HEK293T (cell line): ENCODE data around the gene LNPEP.

ENCODE experiments used
- CTCF ChIA-PET: fragments of 350-600 bp; formaldehyde crosslinking; extraction: SDS; loops from one replicate; lab custom pipeline; 2021; ENCODE audit warnings: antibody characterized with exemption, inconsistent platforms; lab: Yijun Ruan, JAX
- POLR2A ChIA-PET: fragments of 350-600 bp; formaldehyde crosslinking; extraction: SDS; loops from one replicate; lab custom pipeline; 2020; ENCODE audit warnings: antibody characterized with exemption, inconsistent platforms; lab: Yijun Ruan, JAX
- DNase-seq: peaks from one replicate; pipeline ENCODE4 v3.0.0; 2012; ENCODE audit warnings: mixed read lengths; ENCODE audit errors: extremely low spot score
- ARNT ChIP-seq: fragments of 450-650 bp; IDR thresholded peaks from 2 replicates; pipeline ENCODE4 v1.6.1; 2017; ENCODE audit warnings: mild to moderate bottlenecking
- BHLHE40 ChIP-seq: fragments of 450-650 bp; IDR thresholded peaks from 2 replicates; pipeline ENCODE4 v1.6.1; 2016; ENCODE audit warnings: mild to moderate bottlenecking, moderate library complexity, borderline replicate concordance
- CTBP1 ChIP-seq: fragments of 450-650 bp; IDR thresholded peaks from 2 replicates; pipeline ENCODE4 v1.6.1; 2016; ENCODE audit warnings: borderline replicate concordance
- ELF4 ChIP-seq: fragments of 450-650 bp; IDR thresholded peaks from 2 replicates; pipeline ENCODE4 v1.6.1; 2017; ENCODE audit warnings: antibody characterized with exemption
- FOXA1 ChIP-seq: fragments of 450-650 bp; IDR thresholded peaks from 2 replicates; pipeline ENCODE4 v1.6.1; 2016; ENCODE audit warnings: mild to moderate bottlenecking
- FOXK2 ChIP-seq: fragments of 450-650 bp; IDR thresholded peaks from 2 replicates; pipeline ENCODE4 v1.6.1; 2016; ENCODE audit warnings: mild to moderate bottlenecking
- FOXM1 ChIP-seq: fragments of 450-650 bp; IDR thresholded peaks from 2 replicates; pipeline ENCODE4 v1.6.1; 2017; ENCODE audit warnings: mild to moderate bottlenecking, borderline replicate concordance
- HDGF ChIP-seq: fragments of 450-650 bp; IDR thresholded peaks from 2 replicates; pipeline ENCODE4 v1.6.1; 2017; ENCODE audit warnings: antibody characterized with exemption, borderline replicate concordance
- L3MBTL2 ChIP-seq: fragments of 450-650 bp; conservative IDR thresholded peaks from 2 replicates; pipeline ENCODE4 v1.6.1; 2016; ENCODE audit warnings: mild to moderate bottlenecking
- LEF1 ChIP-seq: fragments of 450-650 bp; IDR thresholded peaks from 2 replicates; pipeline ENCODE4 v1.6.1; 2017; ENCODE audit warnings: mild to moderate bottlenecking, borderline replicate concordance
- NFRKB ChIP-seq: fragments of 450-650 bp; IDR thresholded peaks from 2 replicates; pipeline ENCODE4 v1.6.1; 2016; ENCODE audit warnings: mild to moderate bottlenecking, moderate library complexity
- SP1 ChIP-seq: fragments of 450-650 bp; IDR thresholded peaks from 2 replicates; pipeline ENCODE4 v1.6.1; 2017
- SUZ12 ChIP-seq: fragments of 450-650 bp; IDR thresholded peaks from 2 replicates; pipeline ENCODE4 v1.6.1; 2016; ENCODE audit warnings: mild to moderate bottlenecking
- TARDBP ChIP-seq: fragments of 450-650 bp; IDR thresholded peaks from 2 replicates; pipeline ENCODE4 v1.6.1; 2016
- ZNF384 ChIP-seq: fragments of 450-650 bp; IDR thresholded peaks from 2 replicates; pipeline ENCODE4 v1.6.1; 2016
- TF ChIP-seq, protein P1 (sequence below): fragments of 450-650 bp; IDR thresholded peaks from 2 replicates; pipeline ENCODE4 v1.6.1; 2016

LNPEP gene

DNA sequence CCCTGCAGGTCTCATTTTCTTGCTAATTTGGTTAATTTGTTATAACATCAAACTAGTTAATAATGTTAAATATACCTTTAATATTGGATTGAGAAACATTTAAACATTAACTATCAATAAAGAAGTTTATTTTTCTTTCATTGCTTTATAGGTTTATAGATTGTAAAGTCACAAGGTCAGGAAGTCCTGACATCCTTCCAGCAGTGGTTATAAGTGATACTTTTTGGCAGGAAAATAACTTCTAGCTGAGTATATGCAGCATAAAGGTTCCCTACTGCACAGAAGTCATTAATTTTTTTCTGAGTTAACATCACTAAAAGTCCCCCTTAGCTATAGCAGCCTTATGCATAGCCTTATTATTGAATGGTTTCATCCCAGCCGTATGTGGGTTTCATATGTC is 85.5 kb downstream of the LNPEP start:
- ChIA-PET CTCF (interaction anchor here (0.7 to 0.8 kb wide), 2 partner anchors 11 to 24 kb away, joined by 3 to 4 read pairs; no protein-coding TSS in a partner anchor), POLR2A (no interaction called here)
- DNase-seq: no peak
- no peak for TF ChIP-seq TARDBP
- no peak for TF ChIP-seq SUZ12
- TF ChIP-seq NFRKB: no peak
- no peak for TF ChIP-seq SP1
- TF ChIP-seq, protein P1, sequence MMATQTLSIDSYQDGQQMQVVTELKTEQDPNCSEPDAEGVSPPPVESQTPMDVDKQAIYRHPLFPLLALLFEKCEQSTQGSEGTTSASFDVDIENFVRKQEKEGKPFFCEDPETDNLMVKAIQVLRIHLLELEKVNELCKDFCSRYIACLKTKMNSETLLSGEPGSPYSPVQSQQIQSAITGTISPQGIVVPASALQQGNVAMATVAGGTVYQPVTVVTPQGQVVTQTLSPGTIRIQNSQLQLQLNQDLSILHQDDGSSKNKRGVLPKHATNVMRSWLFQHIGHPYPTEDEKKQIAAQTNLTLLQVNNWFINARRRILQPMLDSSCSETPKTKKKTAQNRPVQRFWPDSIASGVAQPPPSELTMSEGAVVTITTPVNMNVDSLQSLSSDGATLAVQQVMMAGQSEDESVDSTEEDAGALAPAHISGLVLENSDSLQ: no peak
- TF ChIP-seq FOXA1: no peak
- no peak for TF ChIP-seq CTBP1
- no peak for TF ChIP-seq ZNF384
- no peak for TF ChIP-seq ARNT
- no peak for TF ChIP-seq L3MBTL2
- no peak for TF ChIP-seq ELF4
- TF ChIP-seq HDGF: no peak

- CTCF ChIA-PET: no interaction called here
- no peak for DNase-seq
- POLR2A ChIA-PET: no interaction called here
- TF ChIP-seq HDGF (no peak), ELF4 (no peak), LEF1 (no peak), SUZ12 (no peak), FOXM1 (no peak), L3MBTL2 (no peak), FOXK2 (no peak), ARNT (no peak)
Observed at GRCh38 chr5:97022898-97023297, 87.0 kb downstream of the LNPEP start.

DNA sequence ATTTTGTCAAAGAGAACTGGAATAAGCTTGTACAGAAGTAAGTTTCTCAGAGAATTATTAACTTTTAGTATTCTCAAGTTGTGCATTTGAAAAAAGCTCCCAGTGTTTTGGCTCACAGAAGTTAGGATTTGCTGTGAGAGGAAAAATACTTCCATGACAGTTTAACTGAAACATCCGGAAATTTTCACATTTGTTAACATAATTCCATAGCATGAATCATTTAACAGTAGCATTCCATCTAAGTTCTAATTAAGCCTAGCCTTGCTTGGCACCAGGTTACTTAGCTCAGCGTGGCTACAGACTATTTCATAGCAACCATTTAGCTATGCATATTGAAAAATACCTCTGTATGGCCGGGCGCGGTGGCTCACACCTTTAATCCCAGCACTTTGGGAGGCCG is 90.8 kb downstream of the LNPEP start:
- no peak for DNase-seq
- ChIA-PET CTCF (no interaction called here), POLR2A (no interaction called here)
- no peak for TF ChIP-seq L3MBTL2
- TF ChIP-seq BHLHE40: no peak
- TF ChIP-seq, protein P1: no peak
- no peak for TF ChIP-seq ZNF384
- no peak for TF ChIP-seq HDGF
- no peak for TF ChIP-seq SP1
- TF ChIP-seq CTBP1: no peak
- TF ChIP-seq LEF1: no peak
- no peak for TF ChIP-seq TARDBP
- TF ChIP-seq FOXM1: no peak

GRCh38 chr5:97037819-97038218 is 101.9 kb downstream of the LNPEP start:
- TF ChIP-seq FOXA1: no peak
- TF ChIP-seq ELF4: no peak
- no peak for TF ChIP-seq LEF1
- TF ChIP-seq SUZ12: no peak
- TF ChIP-seq L3MBTL2: no peak
- TF ChIP-seq ARNT: no peak
- no peak for TF ChIP-seq SP1
- no peak for TF ChIP-seq NFRKB
- TF ChIP-seq, protein P1: no peak
- no peak for TF ChIP-seq FOXK2
- TF ChIP-seq HDGF: no peak
- TF ChIP-seq ZNF384: no peak
- TF ChIP-seq BHLHE40: no peak
- TF ChIP-seq CTBP1: no peak
- POLR2A ChIA-PET: no interaction called here

DNA sequence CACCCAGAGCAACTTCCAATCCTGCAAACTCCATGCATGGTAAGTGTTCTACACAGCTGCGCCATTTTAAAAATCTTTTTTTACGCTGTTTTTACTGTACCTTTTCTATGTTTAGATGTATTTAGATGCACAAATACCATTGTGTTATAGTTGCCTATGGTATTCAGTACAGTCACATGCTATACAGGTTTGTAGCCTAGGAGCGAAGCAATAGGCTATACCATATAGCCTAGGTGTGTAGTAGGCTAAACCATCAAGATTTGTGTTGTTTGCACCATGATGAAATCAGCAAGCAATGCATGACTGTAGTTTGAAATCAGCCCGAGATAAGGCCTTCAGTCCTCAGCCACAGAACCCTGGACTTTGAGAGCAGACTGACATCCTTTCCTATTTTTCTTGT is 105.4 kb downstream of the LNPEP start:
- CTCF ChIA-PET: interaction anchor here (0.6 kb wide), 1 partner anchor 107 kb away, joined by 3 read pairs; no protein-coding TSS in a partner anchor
- TF ChIP-seq HDGF: no peak
- no peak for TF ChIP-seq NFRKB
- no peak for TF ChIP-seq BHLHE40
- TF ChIP-seq LEF1: no peak
- no peak for TF ChIP-seq FOXK2
- TF ChIP-seq ELF4: no peak
- no peak for TF ChIP-seq ZNF384
- no peak for TF ChIP-seq FOXA1
- TF ChIP-seq TARDBP: no peak
- TF ChIP-seq CTBP1: no peak
- TF ChIP-seq, protein P1: no peak
- no peak for TF ChIP-seq SUZ12
- TF ChIP-seq SP1: no peak
- no peak for TF ChIP-seq L3MBTL2
- no peak for TF ChIP-seq FOXM1
- TF ChIP-seq ARNT: no peak
- POLR2A ChIA-PET: no interaction called here
- no peak for DNase-seq

More at GRCh38 chr5:97037819-97038218, 101.9 kb downstream of the LNPEP start:
- DNase-seq: no peak
- CTCF ChIA-PET: no interaction called here

DNA sequence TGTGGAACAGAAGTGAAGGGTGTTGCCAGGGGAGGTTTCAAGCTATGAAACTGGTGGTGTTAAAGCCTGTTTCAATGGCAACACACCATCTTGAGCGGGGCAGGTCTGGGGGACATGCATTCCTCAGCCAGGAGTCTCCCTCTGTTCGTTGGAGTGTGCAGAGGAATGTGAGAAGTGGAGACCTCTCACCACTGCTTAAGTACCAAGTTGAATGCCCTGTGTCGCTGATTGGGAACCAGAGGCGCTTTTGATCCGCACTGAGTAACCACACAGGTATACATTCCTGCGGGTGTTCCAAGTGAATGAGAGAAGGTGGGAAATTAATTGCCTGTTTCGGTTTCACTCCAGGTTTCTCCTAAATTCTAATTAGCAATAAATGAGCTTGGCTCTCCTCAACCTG is 107.1 kb downstream of the LNPEP start:
- ChIA-PET POLR2A (no interaction called here), CTCF (interaction anchor here (0.6 to 1.1 kb wide), 2 partner anchors 24 to 44 kb away, joined by 3 read pairs; no protein-coding TSS in a partner anchor)
- TF ChIP-seq BHLHE40 (no peak), ZNF384 (no peak), SP1 (no peak), FOXA1 (no peak), NFRKB (no peak), ARNT (no peak), LEF1 (no peak), FOXM1 (no peak), TARDBP (no peak), SUZ12 (no peak), L3MBTL2 (no peak), FOXK2 (no peak), ELF4 (no peak)
- TF ChIP-seq, protein P1: no peak
- no peak for DNase-seq
